HG03097 (cell line): ENCODE data around the gene MOGAT2.
"Not testable (repeated sequence)": the region's sequence is repeated elsewhere in the genome, so short reads cannot be mapped to it uniquely, and the experiment has no call there.

Experiments
- ATAC-seq: cut with Tn5 transposase; IDR thresholded peaks from one replicate; pipeline ENCODE4 v1.9.1; 2021; ENCODE audit not compliant: unreplicated experiment, low FRiP score

MOGAT2 gene

DNA sequence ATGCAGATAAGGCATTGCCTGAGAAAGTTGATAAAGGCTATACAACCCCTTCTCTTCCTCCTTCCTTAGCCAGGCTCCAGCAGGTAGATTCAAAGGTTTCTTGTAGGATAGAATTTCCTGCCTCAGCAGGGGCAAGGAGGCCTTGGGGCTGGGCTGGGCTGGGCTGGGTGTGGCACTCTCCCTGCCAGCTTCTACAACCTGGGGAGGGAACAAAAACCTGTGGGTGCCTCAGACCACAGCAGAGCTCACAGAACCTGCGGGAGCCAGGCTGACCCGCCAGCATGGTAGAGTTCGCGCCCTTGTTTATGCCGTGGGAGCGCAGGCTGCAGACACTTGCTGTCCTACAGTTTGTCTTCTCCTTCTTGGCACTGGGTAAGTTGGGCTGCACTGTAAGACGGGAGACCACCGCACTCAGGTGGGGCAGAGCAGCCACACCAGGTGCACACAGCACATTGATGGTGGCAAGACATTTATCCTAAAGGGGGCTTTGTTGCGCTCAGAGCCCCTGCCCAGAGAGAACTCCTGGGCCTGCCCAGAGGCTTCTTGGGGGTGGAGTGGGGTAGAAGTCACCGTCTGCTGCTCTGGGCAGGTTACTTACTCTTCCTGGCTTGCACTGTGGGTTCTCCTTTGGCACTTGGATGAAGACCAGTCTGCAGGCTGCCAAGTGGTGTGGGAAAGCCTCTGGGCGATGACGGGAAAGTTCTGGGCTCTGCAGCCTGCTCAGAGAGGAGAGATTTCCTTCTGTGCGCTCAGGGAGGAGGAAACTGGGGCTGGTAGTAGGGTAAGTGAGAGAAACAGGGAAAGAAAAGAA is at the start of gene MOGAT2:
Gene MOGAT2 (plus strand): TSS at position 231 of the 811 bp plus-strand sequence. CDS start 51 bp downstream, at position 282.
- no peak for ATAC-seq

DNA sequence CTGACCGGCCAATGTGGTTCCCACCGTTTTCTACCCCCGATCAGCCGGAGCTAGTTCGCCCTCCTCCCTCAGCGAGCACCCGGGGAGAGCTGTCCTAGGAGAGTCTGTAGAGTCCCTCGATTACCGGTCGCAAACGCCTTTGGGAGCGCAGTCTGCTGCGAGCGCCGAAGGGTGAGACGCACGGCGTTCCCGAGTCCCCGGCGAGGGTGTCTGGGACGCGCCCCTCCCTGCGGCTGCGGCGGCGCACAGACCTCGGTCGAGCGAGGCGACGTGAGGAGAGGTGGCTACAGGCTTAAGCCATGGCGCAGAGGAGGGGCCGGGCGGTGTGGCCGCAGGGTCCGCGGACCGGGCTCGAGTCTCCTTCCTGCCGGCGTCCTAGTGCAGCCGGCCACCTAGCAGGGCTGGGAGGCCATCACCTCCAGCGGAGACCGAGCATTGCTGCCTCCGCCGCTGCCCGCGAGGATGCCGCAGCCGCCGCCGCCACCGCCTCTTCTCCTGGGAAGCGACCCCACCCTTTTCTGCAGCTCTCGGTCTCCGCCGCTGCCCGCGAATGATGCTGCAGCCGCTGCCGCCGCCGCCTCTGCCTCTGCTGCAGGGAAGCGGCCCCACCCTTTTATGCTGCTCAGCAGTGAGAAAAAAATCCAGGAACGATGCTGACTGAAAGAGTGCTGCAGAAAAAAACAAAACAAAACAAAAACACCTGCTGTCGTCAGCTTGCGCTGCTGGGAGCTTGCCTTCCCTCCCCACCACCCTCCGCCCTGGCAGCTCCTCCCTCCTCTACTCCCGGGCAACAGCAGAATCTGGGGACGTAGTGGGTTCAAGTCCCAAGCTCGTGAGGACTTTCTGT is 49.0 kb upstream of the MOGAT2 start, which contains the start of gene MAP6:
Gene MAP6 (minus strand): TSS at position 588 of the 847 bp plus-strand sequence. CDS start 669 bp downstream, outside the sequence.
- ATAC-seq: no peak

DNA sequence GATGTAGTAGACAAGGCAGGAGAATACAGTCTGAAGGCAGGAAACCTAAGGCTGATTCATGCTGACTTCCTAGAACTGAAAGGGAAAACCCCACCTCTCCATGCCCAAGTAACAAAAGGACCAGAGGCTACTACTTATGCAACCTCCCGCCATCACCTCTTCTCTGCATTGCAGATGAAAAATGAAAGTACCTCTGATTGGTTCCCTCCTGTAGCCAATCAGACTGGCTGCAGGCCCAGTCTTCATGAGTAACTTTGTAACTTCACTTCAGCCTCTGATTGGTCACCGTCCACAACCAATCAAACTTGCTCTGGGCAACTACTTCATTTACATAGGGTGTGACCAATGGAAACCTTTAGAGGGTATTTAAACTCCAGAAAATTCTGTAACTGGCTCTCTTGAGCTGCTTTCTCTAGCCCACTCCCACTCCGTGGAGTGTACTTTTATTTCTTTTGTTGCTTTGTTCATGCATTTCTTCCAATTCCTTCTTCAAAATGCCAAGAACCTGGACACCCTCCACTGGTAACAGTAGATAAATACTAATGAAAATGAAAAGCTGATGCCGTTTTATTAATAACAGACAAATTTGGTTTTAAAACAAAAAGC is 43.6 kb upstream of the MOGAT2 start:
- no peak for ATAC-seq

- ATAC-seq: no peak
Measured at GRCh38 chr11:75677275-75677674, 40.4 kb upstream of the MOGAT2 start.

GRCh38 chr11:75677909-75678308 is 39.7 kb upstream of the MOGAT2 start:
- ATAC-seq: no peak

DNA sequence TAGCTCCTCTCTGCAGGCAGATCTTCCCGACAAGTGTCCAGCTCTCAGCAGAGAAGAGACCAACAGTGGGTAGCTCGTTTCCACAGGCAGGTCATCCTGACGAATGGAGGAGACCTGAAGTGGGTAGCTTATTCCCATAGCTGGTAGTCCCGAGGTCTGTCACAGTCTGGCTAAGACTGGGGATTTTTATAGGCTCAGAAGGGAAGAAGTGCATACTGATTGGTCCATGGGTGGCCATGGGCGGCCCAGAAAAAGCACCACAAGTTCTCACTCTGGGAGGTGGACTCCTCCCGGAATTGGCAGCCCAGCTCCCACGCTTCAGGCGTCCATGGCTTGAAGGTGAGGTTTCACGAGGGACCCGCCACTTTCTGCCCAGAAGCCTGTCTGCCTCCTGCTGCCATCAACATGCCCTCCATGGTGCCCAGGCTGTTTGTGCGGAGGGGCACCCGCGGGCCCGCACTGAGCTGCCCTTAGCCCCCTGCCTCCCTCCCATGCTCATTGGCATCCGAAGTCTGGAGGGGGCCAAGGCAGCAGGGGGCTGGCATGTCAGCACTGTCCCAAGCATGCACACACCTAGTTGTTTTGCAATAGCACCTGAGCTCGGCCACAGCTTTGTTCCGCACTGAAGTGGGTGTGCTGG is 38.9 kb upstream of the MOGAT2 start:
- no peak for ATAC-seq

DNA sequence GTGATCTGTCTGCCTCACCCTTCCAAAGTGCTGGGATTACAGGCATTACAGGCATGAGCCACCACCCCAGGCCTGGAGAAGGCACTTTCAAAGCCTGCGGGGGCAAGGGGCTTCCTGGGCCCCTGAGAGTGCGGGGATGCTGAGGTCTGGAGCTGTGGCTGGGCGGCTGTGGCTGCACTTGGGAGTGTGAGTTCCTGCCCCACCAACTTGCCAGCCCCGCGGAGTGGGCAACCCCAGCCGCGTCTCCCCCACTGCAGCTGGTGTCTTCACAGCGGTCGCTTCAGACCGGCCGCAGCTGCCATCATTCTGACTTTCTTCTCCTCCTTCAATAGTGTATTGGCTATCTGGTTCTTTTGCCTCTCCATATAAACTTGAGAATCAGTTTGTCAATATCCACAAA is 38.1 kb upstream of the MOGAT2 start:
- ATAC-seq: no peak

- ATAC-seq: not testable (repeated sequence)
Measured at GRCh38 chr11:75683856-75684255, 33.8 kb upstream of the MOGAT2 start.

GRCh38 chr11:75689863-75690609 is 27.6 kb upstream of the MOGAT2 start:
- ATAC-seq: no peak

DNA sequence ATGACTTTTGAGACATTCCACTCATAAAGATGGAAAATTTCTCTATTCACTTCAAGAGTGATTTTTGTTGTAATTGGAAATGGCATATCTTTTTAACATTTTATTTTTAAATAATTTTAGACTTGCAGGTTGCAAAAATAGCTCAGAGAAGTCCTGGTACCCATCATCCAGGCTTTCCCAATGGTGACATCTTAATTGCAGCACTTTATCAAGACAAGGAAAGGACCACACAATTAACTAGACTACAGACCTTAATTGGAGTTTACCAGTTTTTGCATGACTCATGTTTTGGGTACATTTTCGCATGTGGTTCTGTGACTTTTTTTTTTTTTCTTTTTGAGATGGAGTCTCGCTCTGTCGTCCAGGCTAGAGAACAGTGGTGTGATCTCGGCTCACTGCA is 25.8 kb upstream of the MOGAT2 start:
- no peak for ATAC-seq

GRCh38 chr11:75697906-75698581 is 19.6 kb upstream of the MOGAT2 start:
- ATAC-seq: no peak

- ATAC-seq: no peak
Measured at GRCh38 chr11:75700940-75701339, 16.7 kb upstream of the MOGAT2 start.

GRCh38 chr11:75703695-75704237 is 13.9 kb upstream of the MOGAT2 start:
- ATAC-seq: no peak

GRCh38 chr11:75705541-75705940 is 12.1 kb upstream of the MOGAT2 start:
- ATAC-seq: no peak

DNA sequence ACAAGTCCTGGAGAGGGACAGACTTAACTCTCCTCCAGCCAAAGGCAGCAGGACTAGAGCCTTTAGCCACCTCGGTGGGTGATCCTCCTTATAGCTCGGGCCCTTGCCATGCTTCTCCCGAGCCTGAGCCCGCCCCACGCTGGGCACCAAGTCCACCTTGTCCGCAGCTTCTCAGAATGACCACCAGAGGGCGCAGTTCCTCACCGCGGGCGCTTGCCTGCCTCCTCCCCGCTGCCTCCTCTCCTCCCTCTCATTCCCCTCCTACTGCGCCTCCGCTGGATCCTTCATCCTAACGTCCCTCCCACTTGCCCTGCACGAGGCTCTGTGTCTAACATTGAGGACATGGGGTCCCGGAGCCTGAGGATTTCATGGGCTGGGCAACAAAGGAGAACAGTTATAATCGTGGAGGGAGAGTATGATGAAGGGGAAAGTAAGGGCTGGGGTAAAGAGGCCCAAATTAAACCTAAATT is 11.3 kb upstream of the MOGAT2 start:
- ATAC-seq: no peak

DNA sequence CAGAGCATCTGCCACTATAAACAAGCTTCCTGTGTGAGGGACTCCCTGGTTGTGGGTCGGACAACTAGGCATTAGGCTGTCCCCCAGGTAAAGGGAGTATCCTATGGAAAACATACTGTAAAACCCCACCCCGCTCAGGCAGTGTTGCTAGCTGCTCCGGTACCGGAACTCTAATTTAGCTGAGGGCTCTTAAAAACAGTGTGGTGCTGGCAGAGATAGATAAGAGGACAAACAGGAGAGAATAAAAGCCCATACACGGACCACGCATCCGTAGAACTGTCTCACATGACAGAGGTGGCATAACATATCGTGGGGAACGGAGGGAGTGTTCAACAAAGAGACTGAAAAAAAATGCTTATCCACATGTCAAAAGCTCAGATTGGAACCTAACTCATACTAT is 3.4 kb upstream of the MOGAT2 start:
- no peak for ATAC-seq

- ATAC-seq: no peak
Measured at GRCh38 chr11:75715688-75716087, 1.9 kb upstream of the MOGAT2 start.

GRCh38 chr11:75716659-75717058 is 979 bp upstream of the MOGAT2 start:
- no peak for ATAC-seq
